PFSK-1 (cell line): ENCODE results near the gene PTPN23.

Experiments used
- SIN3A ChIP-seq: IDR thresholded peaks from 2 replicates; pipeline ENCODE4 v1.6.1; 2012; ENCODE audit warnings: mild to moderate bottlenecking, low read length, moderate library complexity, borderline replicate concordance; ENCODE audit not compliant: insufficient read depth
- TF ChIP-seq, protein P1 (sequence below), 2 experiments: IDR thresholded peaks; 2 replicates each; pipeline versions ENCODE4 v1.6.1 to v1.8.0; 2011 to 2012; ENCODE audit warnings: low read depth in 2 of 2, low read length in 2 of 2, control low read depth in 1 of 2, inconsistent platforms in 1 of 2, mild to moderate bottlenecking in 1 of 2, moderate library complexity in 1 of 2; ENCODE audit not compliant: insufficient read depth in 1 of 2

DNA sequence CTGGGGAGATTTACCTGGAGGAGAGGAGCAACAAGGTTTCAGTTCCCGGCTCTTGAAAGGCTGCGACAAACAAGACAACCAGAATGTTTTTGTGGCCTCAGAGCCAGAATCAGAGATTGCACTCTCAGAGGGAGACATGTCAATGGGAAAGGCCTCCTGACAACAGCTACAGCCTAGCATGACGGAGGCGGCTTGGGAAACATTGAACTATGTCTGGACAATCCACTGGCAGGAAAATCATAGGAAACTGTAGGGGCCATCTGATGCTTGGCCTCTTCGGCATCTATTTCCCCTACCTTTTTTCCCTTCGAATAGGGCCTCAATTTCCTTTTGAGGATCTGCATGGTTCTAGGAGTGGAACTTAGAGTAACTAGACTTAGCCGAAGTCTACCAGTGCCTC, 13.2 kb upstream of the PTPN23 start:
- TF ChIP-seq SIN3A, result no peak
- TF ChIP-seq, protein P1, sequence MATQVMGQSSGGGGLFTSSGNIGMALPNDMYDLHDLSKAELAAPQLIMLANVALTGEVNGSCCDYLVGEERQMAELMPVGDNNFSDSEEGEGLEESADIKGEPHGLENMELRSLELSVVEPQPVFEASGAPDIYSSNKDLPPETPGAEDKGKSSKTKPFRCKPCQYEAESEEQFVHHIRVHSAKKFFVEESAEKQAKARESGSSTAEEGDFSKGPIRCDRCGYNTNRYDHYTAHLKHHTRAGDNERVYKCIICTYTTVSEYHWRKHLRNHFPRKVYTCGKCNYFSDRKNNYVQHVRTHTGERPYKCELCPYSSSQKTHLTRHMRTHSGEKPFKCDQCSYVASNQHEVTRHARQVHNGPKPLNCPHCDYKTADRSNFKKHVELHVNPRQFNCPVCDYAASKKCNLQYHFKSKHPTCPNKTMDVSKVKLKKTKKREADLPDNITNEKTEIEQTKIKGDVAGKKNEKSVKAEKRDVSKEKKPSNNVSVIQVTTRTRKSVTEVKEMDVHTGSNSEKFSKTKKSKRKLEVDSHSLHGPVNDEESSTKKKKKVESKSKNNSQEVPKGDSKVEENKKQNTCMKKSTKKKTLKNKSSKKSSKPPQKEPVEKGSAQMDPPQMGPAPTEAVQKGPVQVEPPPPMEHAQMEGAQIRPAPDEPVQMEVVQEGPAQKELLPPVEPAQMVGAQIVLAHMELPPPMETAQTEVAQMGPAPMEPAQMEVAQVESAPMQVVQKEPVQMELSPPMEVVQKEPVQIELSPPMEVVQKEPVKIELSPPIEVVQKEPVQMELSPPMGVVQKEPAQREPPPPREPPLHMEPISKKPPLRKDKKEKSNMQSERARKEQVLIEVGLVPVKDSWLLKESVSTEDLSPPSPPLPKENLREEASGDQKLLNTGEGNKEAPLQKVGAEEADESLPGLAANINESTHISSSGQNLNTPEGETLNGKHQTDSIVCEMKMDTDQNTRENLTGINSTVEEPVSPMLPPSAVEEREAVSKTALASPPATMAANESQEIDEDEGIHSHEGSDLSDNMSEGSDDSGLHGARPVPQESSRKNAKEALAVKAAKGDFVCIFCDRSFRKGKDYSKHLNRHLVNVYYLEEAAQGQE (IDR thresholded peaks at IDR 0.05; ENCODE audit: insufficient read depth in 1 of 2, low read depth in 2 of 2, low read length in 2 of 2), result no peak
